ENCODE data around the gene NAALAD2. TPM values are rescaled to one million over a fixed set of nuclear protein-coding genes. Genes with fewer than 3 reads are reported as not detected.
A peak's percentile ranks its signal among the peaks of the same experiment; 100 is the strongest.
"Not testable (repeated sequence)": the region's sequence is repeated elsewhere in the genome, so short reads cannot be mapped to it uniquely, and the experiment has no call there.

The NAALAD2 gene
- total RNA-seq, 8 experiments from 2014 or later = 1.1 to 23.1 (median 13.3) TPM

DNA sequence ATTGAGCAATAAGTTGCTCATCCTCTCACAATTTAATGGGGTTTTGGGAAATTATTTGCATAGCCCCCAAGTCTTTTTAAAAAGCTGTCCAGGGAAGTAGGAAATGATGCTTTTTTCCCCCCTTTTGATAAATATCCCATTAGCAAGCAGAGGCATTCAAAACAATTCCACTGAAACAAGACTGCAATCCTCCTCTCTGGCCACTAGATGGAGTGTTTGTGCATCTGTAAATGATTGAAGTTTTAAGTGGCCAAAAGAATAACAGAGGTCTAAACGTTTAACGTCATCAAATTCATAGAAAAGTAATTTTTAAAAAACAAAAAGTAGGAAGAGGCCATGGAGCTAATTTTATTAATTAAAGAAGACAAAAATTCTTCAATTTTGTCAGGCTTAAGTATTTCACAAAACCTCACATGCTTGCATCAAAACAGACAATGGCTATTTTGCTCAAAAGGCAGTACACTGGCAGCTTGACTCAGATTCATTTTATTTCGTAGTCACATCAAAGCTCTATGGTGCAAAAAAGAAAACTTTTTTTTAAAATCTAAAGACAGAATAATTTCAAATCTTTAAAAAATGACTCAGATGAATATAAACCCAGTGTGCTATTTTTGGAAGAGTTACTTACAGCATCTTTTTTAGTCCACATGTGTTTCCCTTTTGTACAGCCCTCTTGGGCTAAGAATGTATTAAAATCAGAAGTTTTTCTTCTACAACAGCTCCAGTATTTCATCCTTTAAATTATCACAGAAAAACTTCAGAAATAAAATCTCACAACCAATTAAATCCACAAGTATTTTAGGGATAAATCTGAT is 70.6 kb downstream of the NAALAD2 start:
- Histone ChIP-seq H3K4me1 (replicated peaks in 1 of 2) (no peaks in the 10 kb centered on the region), H3K27ac (no peak overlapping the region), H3K4me3 (no peak overlapping the region)
- peak in 3 of 8 experiments; percentile 51 to 59 (median 52) for ATAC-seq (replicated peaks in 6 of 8)
- in situ Hi-C loops (cut with MboI; ENCODE audit: low pct_unique_long_range_greater_than_20kb in 2 of 9, low sequenced_read_pairs in 9 of 9, unreplicated experiment in 9 of 9) = no loop called here
- 3 to 37% (median 19%) methylated on average over 1 to 3 of the region's 3 CpGs for WGBS, 10 experiments

DNA sequence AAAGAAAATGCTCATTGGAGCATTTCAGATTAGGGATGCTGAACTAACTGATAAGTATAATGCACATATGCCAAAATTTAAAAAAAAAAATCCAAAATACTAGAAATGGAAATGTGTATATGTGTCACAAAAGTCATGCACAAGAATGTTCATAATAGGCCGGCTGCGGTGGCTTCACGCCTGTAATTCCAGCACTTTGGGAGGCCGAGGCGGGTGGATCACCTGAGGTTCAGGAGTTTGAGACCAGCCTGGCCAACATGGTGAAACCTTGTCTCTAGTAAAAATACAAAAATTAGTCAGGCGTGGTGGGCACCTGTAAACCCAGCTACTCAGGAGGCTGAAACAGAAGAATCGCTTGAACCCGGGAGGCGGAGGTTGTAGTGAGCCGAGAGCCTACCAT is 73.5 kb downstream of the NAALAD2 start:
- WGBS, 10 experiments = 70 to 100% (median 93%) methylated on average over 2 to 10 of the region's 10 CpGs
- H3K27ac ChIP-seq; ATAC-seq (replicated peaks in 6 of 8); H3K4me3 ChIP-seq; in situ Hi-C loops (cut with MboI; ENCODE audit: low pct_unique_long_range_greater_than_20kb in 2 of 9, low sequenced_read_pairs in 9 of 9, unreplicated experiment in 9 of 9); H3K4me1 ChIP-seq (replicated peaks in 1 of 2): not testable (repeated sequence)

DNA sequence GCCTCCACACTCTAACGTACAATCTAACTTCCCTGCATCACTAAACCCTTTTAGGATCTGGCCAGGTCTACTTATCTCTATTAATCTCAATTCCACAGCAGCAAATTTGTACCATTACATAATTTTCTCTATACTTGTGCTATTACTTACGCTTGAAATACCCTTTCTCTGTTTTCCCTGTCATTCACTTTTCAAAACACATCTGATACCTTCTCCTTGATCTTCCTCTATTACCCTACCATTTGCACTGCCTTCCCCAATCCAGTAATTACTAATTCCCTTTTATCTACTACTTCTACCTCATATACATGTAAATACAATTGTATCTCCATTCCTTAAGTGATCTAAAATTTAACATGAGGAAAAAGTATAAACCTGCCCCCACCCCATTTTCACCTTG is 74.4 kb downstream of the NAALAD2 start:
- no peak for ATAC-seq (replicated peaks in 6 of 8)
- in situ Hi-C loops (cut with MboI; ENCODE audit: low pct_unique_long_range_greater_than_20kb in 2 of 9, low sequenced_read_pairs in 9 of 9, unreplicated experiment in 9 of 9) = no loop called here
- no peak overlapping the region for H3K27ac ChIP-seq
- no peak overlapping the region for H3K4me3 ChIP-seq
- H3K4me1 ChIP-seq (replicated peaks in 1 of 2) = no peaks in the 10 kb centered on the region
- 69 to 100% (median 95%) methylated on average over 1 to 2 of the region's 2 CpGs; no CpG with 5 or more reads in 2 of the 10 experiments for WGBS, 10 experiments

DNA sequence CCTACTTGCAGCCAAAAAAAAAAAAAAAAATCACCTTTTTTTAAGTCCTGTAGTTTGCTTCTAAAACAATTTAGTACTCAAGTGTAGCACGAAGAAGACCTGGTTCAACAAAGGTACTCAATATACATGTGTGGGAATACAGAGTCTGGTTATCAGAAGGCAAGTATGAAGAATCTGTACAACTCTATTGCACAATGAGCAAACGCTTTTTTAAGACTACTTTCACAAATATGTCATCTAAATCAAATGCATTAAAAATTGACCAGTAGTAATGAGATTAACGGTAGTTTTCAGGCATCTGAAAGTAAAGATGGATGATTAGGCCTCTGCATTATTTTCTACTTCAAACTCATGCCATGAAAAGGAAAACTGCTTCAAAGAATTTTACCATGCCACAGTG is 78.9 kb downstream of the NAALAD2 start:
- in situ Hi-C loops (cut with MboI; ENCODE audit: low pct_unique_long_range_greater_than_20kb in 2 of 9, low sequenced_read_pairs in 9 of 9, unreplicated experiment in 9 of 9) = no loop called here

DNA sequence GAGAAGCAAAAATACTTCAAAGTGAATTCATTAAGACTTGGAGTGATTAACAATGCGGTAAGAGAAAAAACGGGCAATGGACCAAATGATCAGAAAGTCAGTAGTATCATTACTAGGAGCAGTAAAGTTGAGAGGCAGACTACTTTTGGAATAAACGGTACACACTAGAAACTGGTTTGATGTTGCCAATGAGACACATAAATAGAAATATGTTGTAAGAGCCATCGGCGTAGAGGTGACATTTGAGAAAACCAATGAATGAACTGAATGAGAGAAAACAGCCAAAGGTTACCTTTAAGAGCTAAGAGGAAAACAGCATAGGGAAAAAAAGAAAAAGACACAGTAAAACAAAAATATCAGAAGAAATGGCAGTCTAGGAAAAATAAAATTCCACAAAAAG is 82.1 kb downstream of the NAALAD2 start:
- no peak overlapping the region for H3K27ac ChIP-seq
- H3K4me3 ChIP-seq = no peak overlapping the region
- peaks cover 17 to 19% of the 10 kb centered on the region in 2 donors for H3K4me1 ChIP-seq (replicated peaks in 1 of 2)
- in situ Hi-C loops (cut with MboI; ENCODE audit: low pct_unique_long_range_greater_than_20kb in 2 of 9, low sequenced_read_pairs in 9 of 9, unreplicated experiment in 9 of 9) = no loop called here
- no peak for ATAC-seq (replicated peaks in 6 of 8)
- WGBS, 10 experiments = 82 to 100% (median 93%) methylated on average over 2 to 5 of the region's 5 CpGs; no CpG with 5 or more reads in 1 of the 10 experiments

More for the DNA sequence above, 78.9 kb downstream of the NAALAD2 start:
- ATAC-seq (replicated peaks in 6 of 8) = no peak
- 86 to 100% (median 94%) methylated on average over 1 to 3 of the region's 3 CpGs; no CpG with 5 or more reads in 1 of the 10 experiments for WGBS, 10 experiments
- Histone ChIP-seq H3K4me1 (replicated peaks in 1 of 2) (no peaks in the 10 kb centered on the region), H3K27ac (no peak overlapping the region), H3K4me3 (no peak overlapping the region)

DNA sequence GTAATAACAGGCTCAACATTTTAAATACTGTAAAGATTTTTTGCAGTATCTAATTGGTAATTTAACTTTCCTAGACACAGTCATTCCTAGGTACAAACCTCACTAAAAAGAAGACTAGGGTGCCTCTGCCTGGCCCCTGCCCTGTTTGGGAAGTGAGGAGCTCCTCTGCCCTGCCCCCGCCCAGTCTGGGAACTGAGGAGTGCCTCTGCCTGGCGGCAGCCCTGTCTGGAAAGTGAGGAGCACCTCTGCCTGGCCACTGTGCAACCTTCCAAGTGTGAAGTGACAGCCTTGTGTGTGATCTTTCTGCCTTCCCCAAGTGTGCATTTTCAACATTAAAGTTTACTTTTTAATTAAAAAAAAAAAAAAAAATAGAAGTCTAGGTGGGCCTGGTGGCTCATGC is 84.1 kb downstream of the NAALAD2 start:
- ATAC-seq (replicated peaks in 6 of 8) = peak in 1 of 8 experiments; percentile 15
- WGBS, 10 experiments = 17 to 92% (median 80%) methylated on average over 1 to 2 of the region's 2 CpGs; no CpG with 5 or more reads in 7 of the 10 experiments
- H3K4me1 ChIP-seq (replicated peaks in 1 of 2) = peaks cover 17 to 19% of the 10 kb centered on the region in 2 donors
- no peak overlapping the region for H3K4me3 ChIP-seq
- in situ Hi-C loops (cut with MboI; ENCODE audit: low pct_unique_long_range_greater_than_20kb in 2 of 9, low sequenced_read_pairs in 9 of 9, unreplicated experiment in 9 of 9) = no loop called here
- no peak overlapping the region for H3K27ac ChIP-seq

DNA sequence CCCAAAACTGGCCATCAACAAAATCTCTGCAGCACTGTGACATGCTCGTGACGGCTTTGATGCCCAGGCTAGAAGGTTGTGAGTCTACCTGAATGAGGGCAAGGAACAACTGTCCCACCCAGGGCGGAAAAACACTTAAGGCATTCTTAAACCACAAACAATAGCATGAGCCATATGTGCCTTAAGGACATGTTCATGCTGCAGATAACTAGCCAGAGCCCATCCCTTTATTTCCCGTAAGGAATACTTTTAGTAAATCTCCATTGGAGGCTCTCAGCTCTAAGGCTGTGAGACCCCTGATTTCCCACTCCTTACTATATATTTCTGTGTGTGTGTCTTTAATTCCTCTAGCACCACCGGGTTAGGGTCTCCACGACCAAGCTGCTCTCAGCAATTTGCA is 85.0 kb downstream of the NAALAD2 start:
- peak overlapping the region in 1 of 5 donors; percentile 55 for H3K4me3 ChIP-seq

DNA sequence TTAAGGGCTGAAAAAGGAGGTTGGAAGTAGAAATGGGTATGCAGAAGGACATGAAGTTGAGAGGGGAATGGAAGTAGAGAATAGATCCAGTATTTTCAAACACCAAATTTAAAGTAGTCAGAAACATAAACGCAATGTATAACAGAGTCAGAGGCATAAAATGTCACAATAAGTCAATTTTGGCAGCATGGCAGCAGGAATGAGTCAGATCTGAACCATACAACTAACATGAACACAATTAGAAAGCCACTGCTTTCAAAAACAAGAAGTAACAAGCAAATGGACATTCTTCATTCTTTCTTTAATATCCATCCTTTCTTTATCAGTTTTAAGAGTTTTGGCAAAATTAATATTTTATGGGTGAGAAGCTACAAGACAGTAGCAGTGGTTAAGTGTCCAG is 85.9 kb downstream of the NAALAD2 start:
- no peak overlapping the region for H3K27ac ChIP-seq
- H3K4me1 ChIP-seq (replicated peaks in 1 of 2) = peaks cover 17 to 24% of the 10 kb centered on the region in 2 donors
- peak overlapping the region in 3 of 5 donors; percentile 55 to 91 (median 83) for H3K4me3 ChIP-seq
- ATAC-seq (replicated peaks in 6 of 8) = no peak
- WGBS, 10 experiments = 11 to 100% (median 78%) methylated on average over 1 of the region's 1 CpG
- in situ Hi-C loops (cut with MboI; ENCODE audit: low pct_unique_long_range_greater_than_20kb in 2 of 9, low sequenced_read_pairs in 9 of 9, unreplicated experiment in 9 of 9) = no loop called here

More for the DNA sequence above, 85.0 kb downstream of the NAALAD2 start:
- Histone ChIP-seq H3K4me1 (replicated peaks in 1 of 2) (peaks cover 17 to 24% of the 10 kb centered on the region in 2 donors), H3K27ac (no peak overlapping the region)
- in situ Hi-C loops (cut with MboI; ENCODE audit: low pct_unique_long_range_greater_than_20kb in 2 of 9, low sequenced_read_pairs in 9 of 9, unreplicated experiment in 9 of 9) = no loop called here
- WGBS, 10 experiments = 91 to 100% (median 96%) methylated on average over 2 to 6 of the region's 6 CpGs; no CpG with 5 or more reads in 4 of the 10 experiments
- ATAC-seq (replicated peaks in 6 of 8) = no peak

DNA sequence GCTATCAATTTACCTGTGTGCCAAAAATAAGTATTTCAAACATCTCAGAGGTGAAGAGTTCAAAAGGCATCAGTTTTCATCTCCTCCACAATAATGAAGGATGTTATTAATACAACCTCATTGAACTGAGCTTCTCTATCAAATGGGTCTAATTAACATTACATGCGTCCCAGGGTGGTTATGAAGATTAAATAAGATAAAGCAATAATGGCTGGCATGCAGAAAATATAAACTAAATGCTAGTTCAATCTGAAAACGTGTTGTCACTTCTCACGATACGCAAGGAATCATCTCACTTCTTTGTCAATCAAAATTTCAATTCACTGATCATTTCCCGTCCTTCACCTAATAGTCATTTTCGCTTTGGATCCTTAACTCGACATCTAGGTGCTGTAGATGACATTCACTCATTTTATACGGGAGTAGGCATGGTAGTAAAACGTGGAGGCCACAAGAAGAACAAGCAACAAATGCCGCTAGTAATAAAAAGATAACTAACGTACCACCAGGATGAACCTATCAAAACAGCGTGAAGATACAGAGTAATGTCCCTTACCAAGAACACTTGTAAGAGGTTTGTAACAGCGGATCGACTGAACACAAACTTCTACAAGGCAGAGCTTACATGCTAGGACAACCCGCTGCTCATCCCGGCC is 87.5 kb downstream of the NAALAD2 start:
- H3K27ac ChIP-seq = peak overlapping the region; percentile 85 to 95
- 0 to 25% (median 2%) methylated on average over 1 to 11 of the region's 16 CpGs for WGBS, 10 experiments
- ATAC-seq (replicated peaks in 6 of 8) = peak in 3 of 8 experiments; percentile 13 to 31 (median 31)

DNA sequence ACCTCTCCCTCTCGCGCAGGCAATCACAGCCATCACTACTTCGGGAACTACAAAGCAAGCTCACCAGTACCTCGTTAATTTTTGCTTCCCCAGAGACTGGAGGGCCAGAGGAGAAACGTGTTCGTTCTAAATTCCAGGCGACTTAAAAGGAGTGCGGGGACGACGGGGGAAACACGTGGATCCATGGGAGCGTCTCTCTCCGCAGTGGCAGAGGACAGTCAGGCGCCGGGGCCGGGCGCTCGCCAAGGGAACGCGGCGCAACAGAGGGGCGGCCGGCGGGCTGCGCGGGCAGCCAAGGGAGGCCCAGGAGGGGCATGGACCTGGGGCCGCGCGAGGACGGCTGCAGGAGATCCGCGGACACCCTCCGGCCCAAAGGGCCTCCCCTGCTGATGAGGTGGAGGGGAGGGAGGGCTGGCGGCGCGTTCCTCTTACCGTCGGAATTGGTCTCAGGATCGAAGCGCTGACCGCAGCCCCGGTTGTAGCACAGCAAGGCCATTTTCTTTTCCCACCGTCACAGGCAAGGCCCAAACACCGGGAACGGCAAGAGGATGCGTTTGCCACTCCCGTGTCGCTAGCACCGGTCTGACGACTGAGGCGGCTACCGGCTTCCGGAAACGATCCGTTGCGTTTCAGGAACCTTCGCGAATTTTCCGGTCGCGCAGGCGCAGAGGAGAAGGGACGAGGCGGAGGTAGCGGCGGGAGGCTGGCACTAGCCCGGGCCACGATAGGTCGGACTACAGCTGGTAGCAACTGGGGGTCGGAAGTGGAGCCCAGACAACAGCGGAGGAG is 88.2 kb downstream of the NAALAD2 start, which contains the start of gene CHORDC1:
TSS of gene CHORDC1 (minus strand) at position 591 of the 789 bp plus-strand sequence. CDS start at position 496, 95 bp downstream.
- WGBS, 10 experiments = 0 to 10% (median 1%) methylated on average over 1 to 12 of the region's 71 CpGs; no CpG with 5 or more reads in 4 of the 10 experiments
- ATAC-seq (replicated peaks in 6 of 8) = peak; percentile 83 to 92 (median 90)
- in situ Hi-C loops (cut with MboI; ENCODE audit: low pct_unique_long_range_greater_than_20kb in 2 of 9, low sequenced_read_pairs in 9 of 9, unreplicated experiment in 9 of 9) = no loop called here
- Histone ChIP-seq H3K4me1 (replicated peaks in 1 of 2) (peaks cover 17 to 24% of the 10 kb centered on the region in 2 donors), H3K4me3 (peak within 1 kb of the TSS; percentile 55 to 91 (median 76)), H3K27ac (peak within 1 kb of the TSS; percentile 85 to 95)

More for the DNA sequence above, 87.5 kb downstream of the NAALAD2 start:
- Histone ChIP-seq H3K4me1 (replicated peaks in 1 of 2) (peaks cover 17 to 24% of the 10 kb centered on the region in 2 donors), H3K4me3 (peak overlapping the region; percentile 55 to 91 (median 76))
- in situ Hi-C loops (cut with MboI; ENCODE audit: low pct_unique_long_range_greater_than_20kb in 2 of 9, low sequenced_read_pairs in 9 of 9, unreplicated experiment in 9 of 9) = no loop called here

DNA sequence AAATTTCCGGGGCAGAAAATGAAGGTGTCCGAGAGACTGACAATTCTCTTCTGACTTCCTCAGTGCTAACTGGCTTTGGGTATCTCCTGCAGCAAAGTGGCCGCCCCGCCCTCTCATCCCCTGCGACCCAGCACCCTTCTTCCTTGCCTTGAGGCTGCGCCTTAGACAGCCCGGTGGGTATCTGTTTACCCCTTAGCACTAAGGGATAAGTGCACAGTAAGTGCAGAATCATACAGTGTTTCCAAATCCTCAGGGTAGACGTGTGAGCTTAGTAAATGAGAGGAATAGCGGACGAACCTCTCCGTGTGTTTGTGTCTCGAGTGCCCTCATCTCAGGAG is 88.8 kb downstream of the NAALAD2 start:
- Histone ChIP-seq H3K27ac (peak overlapping the region; percentile 85 to 95), H3K4me3 (peak overlapping the region; percentile 55 to 91 (median 76)), H3K4me1 (replicated peaks in 1 of 2) (peaks cover 17 to 24% of the 10 kb centered on the region in 2 donors)
- peak; percentile 34 to 72 (median 65) for ATAC-seq (replicated peaks in 6 of 8)
- in situ Hi-C loops (cut with MboI; ENCODE audit: low pct_unique_long_range_greater_than_20kb in 2 of 9, low sequenced_read_pairs in 9 of 9, unreplicated experiment in 9 of 9) = no loop called here
- 0 to 17% (median 0%) methylated on average over 1 to 3 of the region's 12 CpGs; no CpG with 5 or more reads in 6 of the 10 experiments for whole genome bisulfite sequencing, 10 experiments

DNA sequence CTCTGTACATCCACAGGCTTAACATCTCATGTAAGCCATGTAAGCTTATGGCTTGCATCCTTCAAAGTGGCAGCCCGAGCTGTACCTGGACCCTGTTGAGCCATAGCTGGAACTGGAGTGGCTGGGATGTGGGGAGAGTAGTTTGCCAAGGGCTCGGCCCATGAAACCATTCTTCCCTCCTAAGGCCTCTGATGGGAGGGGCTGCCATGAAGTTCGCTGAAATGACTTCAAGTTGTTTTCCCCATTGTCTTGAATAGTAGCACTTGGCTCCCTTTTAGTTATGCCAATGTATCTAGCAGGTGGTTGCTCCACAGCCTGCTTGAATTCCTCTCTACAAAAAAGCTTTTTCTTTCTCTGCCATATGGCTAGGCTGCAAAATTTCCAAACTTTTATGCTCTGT is 93.6 kb downstream of the NAALAD2 start:
- ATAC-seq (replicated peaks in 6 of 8) = no peak
- Histone ChIP-seq H3K4me3 (no peak overlapping the region), H3K4me1 (replicated peaks in 1 of 2) (peaks cover 0 to 5% of the 10 kb centered on the region in 2 donors), H3K27ac (no peak overlapping the region)
- in situ Hi-C loops (cut with MboI; ENCODE audit: low pct_unique_long_range_greater_than_20kb in 2 of 9, low sequenced_read_pairs in 9 of 9, unreplicated experiment in 9 of 9) = no loop called here
- 42 to 100% (median 70%) methylated on average over 1 to 3 of the region's 3 CpGs; no CpG with 5 or more reads in 2 of the 10 experiments for WGBS, 10 experiments

Data from motor neuron (in vitro differentiated cells).